ENCODE measurements around the gene FRMD3. TPM values are rescaled to one million over a fixed set of nuclear protein-coding genes. Genes with fewer than 3 reads are reported as not detected.

Gene FRMD3
- total RNA-seq, 4 donors from 2014 or later = 15.9 to 28.6 (median 20.7) TPM

DNA sequence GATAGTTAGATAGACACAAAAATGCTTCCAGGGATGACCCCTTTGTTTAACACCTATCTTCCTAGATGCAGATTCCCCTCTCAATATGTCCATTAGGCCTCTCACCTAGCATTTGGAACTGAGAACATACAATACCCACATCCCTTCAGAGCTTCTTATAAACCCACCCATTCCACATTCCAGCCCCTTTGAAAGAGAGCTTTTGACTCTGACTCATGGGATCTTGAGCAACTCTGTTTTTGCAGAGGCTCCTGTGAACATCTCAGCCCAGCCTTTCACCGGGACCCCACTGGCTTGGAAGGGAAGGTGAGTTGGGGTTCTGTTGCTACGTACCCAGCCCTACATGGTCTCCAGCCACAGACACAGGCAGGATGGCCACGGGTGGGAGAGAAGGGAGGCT lies 195.5 kb downstream of the FRMD3 start:
- Histone ChIP-seq H3K4me3 (replicated peaks in 1 of 3) (no peak overlapping the region), H3K36me3 (no peaks in the 10 kb centered on the region), H3K27me3 (no peaks in the 10 kb centered on the region), H3K9me3 (no peaks in the 10 kb centered on the region), H3K4me1 (peaks cover 18 to 20% of the 10 kb centered on the region in 2 donors), H3K27ac (no peak overlapping the region)
- intact Hi-C loops (cut with DNase I) = no loop called here
- 81 to 83% methylated on average over 3 of the region's 3 CpGs for WGBS, 2 donors
- TF ChIP-seq, protein P1, sequence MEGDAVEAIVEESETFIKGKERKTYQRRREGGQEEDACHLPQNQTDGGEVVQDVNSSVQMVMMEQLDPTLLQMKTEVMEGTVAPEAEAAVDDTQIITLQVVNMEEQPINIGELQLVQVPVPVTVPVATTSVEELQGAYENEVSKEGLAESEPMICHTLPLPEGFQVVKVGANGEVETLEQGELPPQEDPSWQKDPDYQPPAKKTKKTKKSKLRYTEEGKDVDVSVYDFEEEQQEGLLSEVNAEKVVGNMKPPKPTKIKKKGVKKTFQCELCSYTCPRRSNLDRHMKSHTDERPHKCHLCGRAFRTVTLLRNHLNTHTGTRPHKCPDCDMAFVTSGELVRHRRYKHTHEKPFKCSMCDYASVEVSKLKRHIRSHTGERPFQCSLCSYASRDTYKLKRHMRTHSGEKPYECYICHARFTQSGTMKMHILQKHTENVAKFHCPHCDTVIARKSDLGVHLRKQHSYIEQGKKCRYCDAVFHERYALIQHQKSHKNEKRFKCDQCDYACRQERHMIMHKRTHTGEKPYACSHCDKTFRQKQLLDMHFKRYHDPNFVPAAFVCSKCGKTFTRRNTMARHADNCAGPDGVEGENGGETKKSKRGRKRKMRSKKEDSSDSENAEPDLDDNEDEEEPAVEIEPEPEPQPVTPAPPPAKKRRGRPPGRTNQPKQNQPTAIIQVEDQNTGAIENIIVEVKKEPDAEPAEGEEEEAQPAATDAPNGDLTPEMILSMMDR (IDR thresholded peaks at IDR 0.05) = no peak
- TF ChIP-seq POLR2A (IDR thresholded peaks at IDR 0.05) = no peak
- no peak for DNase-seq

DNA sequence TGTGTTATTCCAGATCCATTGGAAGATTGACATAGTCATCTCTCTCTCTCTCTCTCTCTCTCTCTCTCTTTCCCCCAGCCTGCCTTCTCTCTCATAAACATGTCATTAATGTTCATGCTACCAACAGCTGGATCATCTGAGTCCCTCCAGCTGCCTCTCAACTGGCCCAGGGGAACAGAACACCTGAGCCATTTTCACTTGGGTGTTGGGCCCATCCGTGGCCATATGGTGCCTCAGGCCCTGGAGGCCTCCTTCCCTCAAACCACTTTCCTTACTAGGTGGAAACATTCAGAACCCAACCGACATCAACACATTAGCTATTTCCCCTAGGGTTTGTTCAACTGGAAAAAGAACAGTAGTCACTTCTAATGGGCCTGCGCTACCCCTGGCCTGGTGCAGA lies 196.2 kb downstream of the FRMD3 start:
- WGBS, 2 donors = 93 to 100% methylated on average over 3 of the region's 3 CpGs
- Histone ChIP-seq H3K9me3 (no peaks in the 10 kb centered on the region), H3K4me3 (replicated peaks in 1 of 3) (no peak overlapping the region), H3K36me3 (no peaks in the 10 kb centered on the region), H3K27ac (no peak overlapping the region), H3K27me3 (no peaks in the 10 kb centered on the region), H3K4me1 (peaks cover 13 to 14% of the 10 kb centered on the region in 2 donors)
- DNase-seq = no peak
- no peak for TF ChIP-seq POLR2A (IDR thresholded peaks at IDR 0.05)
- TF ChIP-seq, protein P1 (IDR thresholded peaks at IDR 0.05) = no peak
- intact Hi-C loops (cut with DNase I) = no loop called here

DNA sequence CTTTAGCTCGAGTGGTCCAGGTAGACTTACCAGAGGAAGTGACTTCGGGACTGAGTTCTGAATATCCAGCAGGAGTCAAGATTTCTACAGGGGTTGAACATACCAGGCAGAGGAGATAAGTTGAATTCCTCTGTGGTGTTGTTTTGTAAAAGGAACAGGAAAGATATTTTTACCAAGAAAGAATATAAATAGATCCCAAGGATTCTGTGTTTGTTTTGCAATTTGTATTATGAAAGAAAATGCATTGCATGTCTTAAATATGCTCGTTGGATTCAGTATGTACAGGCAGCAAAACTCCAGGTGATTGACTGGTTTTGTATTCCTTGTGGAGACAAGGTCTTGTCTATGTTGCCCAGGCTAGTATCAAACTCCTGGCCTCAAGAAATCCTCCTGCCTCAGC lies 197.8 kb downstream of the FRMD3 start:
- TF ChIP-seq POLR2A (IDR thresholded peaks at IDR 0.05) = no peak
- TF ChIP-seq, protein P1 (IDR thresholded peaks at IDR 0.05) = no peak
- Histone ChIP-seq H3K27ac (no peak overlapping the region), H3K9me3 (no peaks in the 10 kb centered on the region), H3K4me3 (replicated peaks in 1 of 3) (no peak overlapping the region), H3K36me3 (no peaks in the 10 kb centered on the region), H3K4me1 (peaks cover 0 to under 1% of the 10 kb centered on the region in 2 donors), H3K27me3 (no peaks in the 10 kb centered on the region)
- no peak for DNase-seq
- WGBS, 2 donors = 70 to 78% methylated on average over 3 of the region's 3 CpGs
- intact Hi-C loops (cut with DNase I) = no loop called here

DNA sequence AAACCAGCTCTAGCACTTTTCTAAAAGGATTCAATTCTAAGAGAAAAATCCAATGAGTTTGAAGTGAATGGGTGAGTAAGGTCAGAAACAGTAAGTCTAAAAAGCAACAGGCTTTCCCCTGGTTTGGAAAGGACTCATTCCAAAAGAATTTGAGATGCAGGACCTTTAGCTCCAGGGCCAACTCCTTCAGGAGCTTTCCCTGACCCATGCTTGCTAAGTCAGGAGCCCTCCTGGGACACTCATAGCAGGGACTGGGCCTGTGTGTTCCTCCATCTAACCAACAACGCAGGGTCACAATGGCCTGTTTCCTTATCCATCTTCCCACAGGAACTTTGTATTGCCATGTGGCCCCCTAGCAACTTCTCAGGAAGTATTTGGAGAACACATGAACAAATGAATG lies 198.8 kb downstream of the FRMD3 start:
- Histone ChIP-seq H3K27me3 (no peaks in the 10 kb centered on the region), H3K27ac (no peak overlapping the region), H3K4me3 (replicated peaks in 1 of 3) (no peak overlapping the region), H3K4me1 (peaks cover 0 to 3% of the 10 kb centered on the region in 2 donors), H3K9me3 (no peaks in the 10 kb centered on the region), H3K36me3 (no peaks in the 10 kb centered on the region)
- no peak for DNase-seq
- intact Hi-C loops (cut with DNase I) = loop anchor here (10.0 kb wide), 1 partner anchor 135 kb away; no protein-coding TSS in a partner anchor
- TF ChIP-seq, protein P1 (IDR thresholded peaks at IDR 0.05) = no peak
- no peak for TF ChIP-seq POLR2A (IDR thresholded peaks at IDR 0.05)
- WGBS, 2 donors = 86 to 89% methylated on average over 1 of the region's 1 CpG

DNA sequence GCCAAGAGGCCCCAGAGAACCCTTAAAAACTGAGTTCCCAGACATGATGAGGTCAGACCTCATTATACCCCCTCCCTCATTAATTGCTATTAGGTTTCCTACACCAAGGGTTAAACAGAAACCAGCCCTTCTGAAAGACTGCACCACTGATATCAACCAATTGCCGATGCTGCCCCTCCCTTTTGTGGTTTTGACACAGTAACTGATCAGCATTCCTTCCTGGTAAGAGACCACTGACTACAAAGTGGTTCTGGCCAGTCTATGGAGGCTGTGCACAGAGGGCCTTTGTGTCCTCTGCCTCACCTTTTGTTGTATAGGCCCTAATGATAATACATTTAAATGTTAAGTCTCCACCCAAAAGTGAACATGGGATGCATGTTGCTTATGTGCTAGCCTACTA lies 201.5 kb downstream of the FRMD3 start:
- H3K27ac ChIP-seq = no peak overlapping the region
- DNase-seq = no peak
- H3K36me3 ChIP-seq = no peaks in the 10 kb centered on the region
- H3K9me3 ChIP-seq = no peaks in the 10 kb centered on the region
- H3K4me3 ChIP-seq (replicated peaks in 1 of 3) = no peak overlapping the region
- intact Hi-C loops (cut with DNase I) = loop anchor here (10.0 kb wide), 1 partner anchor 132 kb away; no protein-coding TSS in a partner anchor
- H3K27me3 ChIP-seq = no peaks in the 10 kb centered on the region
- peaks cover 0 to 4% of the 10 kb centered on the region in 2 donors for H3K4me1 ChIP-seq
- TF ChIP-seq, protein P1 (IDR thresholded peaks at IDR 0.05) = no peak
- TF ChIP-seq POLR2A (IDR thresholded peaks at IDR 0.05) = no peak
- 50 to 63% methylated on average over 1 of the region's 1 CpG for WGBS, 2 donors

Data from thyroid gland (tissue), 4 donors.